ENCODE data around the gene C1orf52. TPM values are rescaled to one million over a fixed set of nuclear protein-coding genes. Genes with fewer than 3 reads are reported as not detected.

Gene C1orf52
- total RNA-seq, 1 experiment from 2014 or later: 44.5 TPM

GRCh38 chr1:85297855-85298629 lies 38.6 kb upstream of the C1orf52 start:
- Mint-ChIP-seq H3K4me3 (no peak overlapping the region), H3K27ac (no peak overlapping the region), H3K27me3 (ENCODE audit: low read depth) (peaks cover 3% of the 10 kb centered on the region; the same call in 1 of the 2 replicates), H3K36me3 (no peaks in the 10 kb centered on the region), H3K9me3 (no peaks in the 10 kb centered on the region), H3K4me1 (peaks cover 9% of the 10 kb centered on the region)
- CTCF ChIA-PET: interaction anchor here (1.3 to 1.4 kb wide), 2 partner anchors 10 to 39 kb away, joined by 5 to 6 read pairs; partner anchors contain the start of gene C1orf52
- DNase-seq (ENCODE audit: low spot score) (no peak), ATAC-seq (peak; percentile 43)
- POLR2A ChIA-PET: no interaction called here
- TF ChIP-seq GABPB1 (CRISPR knock-in tag; IDR thresholded peaks at IDR 0.05) (0 out of 2 replicates have a peak, but pooled peaks have one; percentile 10), ATF1 (CRISPR knock-in tag; IDR thresholded peaks at IDR 0.05) (no peak), ZBTB43 (CRISPR knock-in tag; IDR thresholded peaks at IDR 0.05) (no peak), ZNF671 (CRISPR knock-in tag; IDR thresholded peaks at IDR 0.05) (no peak)

DNA sequence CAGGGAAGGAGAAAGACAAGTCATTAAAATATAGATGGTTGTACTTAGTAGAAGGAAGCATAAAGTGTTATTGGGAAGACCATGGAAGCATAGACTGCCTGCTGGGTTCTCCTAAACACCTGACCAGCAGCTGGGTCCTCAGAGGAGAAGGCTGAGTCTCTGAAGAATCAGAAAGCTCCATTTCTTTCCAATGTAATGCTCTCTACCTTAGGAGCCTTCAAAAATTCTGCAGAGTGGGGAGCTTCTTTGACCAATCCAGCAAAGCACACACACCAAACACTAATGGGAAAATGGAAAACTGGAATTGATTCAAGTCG lies 38.0 kb upstream of the C1orf52 start:
- Mint-ChIP-seq H3K9me3 (no peaks in the 10 kb centered on the region), H3K4me3 (no peak overlapping the region), H3K27ac (no peak overlapping the region), H3K27me3 (ENCODE audit: low read depth) (no peaks in the 10 kb centered on the region; the same call in 1 of the 2 replicates), H3K36me3 (no peaks in the 10 kb centered on the region), H3K4me1 (peaks cover 9% of the 10 kb centered on the region)
- TF ChIP-seq CREB1 (CRISPR knock-in tag; IDR thresholded peaks at IDR 0.05) (no peak), ZNF232 (CRISPR knock-in tag; IDR thresholded peaks at IDR 0.05) (no peak), ZNF396 (CRISPR knock-in tag; IDR thresholded peaks at IDR 0.05; ENCODE audit: borderline replicate concordance) (no peak), JUN (CRISPR knock-in tag; IDR thresholded peaks at IDR 0.05) (no peak), JAZF1 (CRISPR knock-in tag; IDR thresholded peaks at IDR 0.05) (no peak)
- TF ChIP-seq, protein P1, sequence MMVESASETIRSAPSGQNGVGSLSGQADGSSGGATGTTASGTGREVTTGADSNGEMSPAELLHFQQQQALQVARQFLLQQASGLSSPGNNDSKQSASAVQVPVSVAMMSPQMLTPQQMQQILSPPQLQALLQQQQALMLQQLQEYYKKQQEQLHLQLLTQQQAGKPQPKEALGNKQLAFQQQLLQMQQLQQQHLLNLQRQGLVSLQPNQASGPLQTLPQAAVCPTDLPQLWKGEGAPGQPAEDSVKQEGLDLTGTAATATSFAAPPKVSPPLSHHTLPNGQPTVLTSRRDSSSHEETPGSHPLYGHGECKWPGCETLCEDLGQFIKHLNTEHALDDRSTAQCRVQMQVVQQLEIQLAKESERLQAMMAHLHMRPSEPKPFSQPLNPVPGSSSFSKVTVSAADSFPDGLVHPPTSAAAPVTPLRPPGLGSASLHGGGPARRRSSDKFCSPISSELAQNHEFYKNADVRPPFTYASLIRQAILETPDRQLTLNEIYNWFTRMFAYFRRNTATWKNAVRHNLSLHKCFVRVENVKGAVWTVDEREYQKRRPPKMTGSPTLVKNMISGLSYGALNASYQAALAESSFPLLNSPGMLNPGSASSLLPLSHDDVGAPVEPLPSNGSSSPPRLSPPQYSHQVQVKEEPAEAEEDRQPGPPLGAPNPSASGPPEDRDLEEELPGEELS (CRISPR knock-in tag; IDR thresholded peaks at IDR 0.05): no peak
- ChIA-PET CTCF (interaction anchor here (1.3 to 1.4 kb wide), 2 partner anchors 11 to 38 kb away, joined by 5 to 6 read pairs; partner anchors contain the start of gene C1orf52), POLR2A (no interaction called here)
- ATAC-seq: no peak
- no peak for DNase-seq (ENCODE audit: low spot score)

- no peaks in the 10 kb centered on the region; the same call in 1 of the 2 replicates for H3K27me3 Mint-ChIP-seq (ENCODE audit: low read depth)
- DNase-seq (ENCODE audit: low spot score): no peak
- POLR2A ChIA-PET: no interaction called here
- no peak overlapping the region for H3K4me3 Mint-ChIP-seq
- H3K4me1 Mint-ChIP-seq: peaks cover 9% of the 10 kb centered on the region
- TF ChIP-seq ZNF281 (CRISPR knock-in tag; IDR thresholded peaks at IDR 0.05) (no peak), AR (CRISPR knock-in tag; IDR thresholded peaks at IDR 0.05) (no peak), SP1 (CRISPR knock-in tag; conservative IDR thresholded peaks at IDR 0.05) (no peak), JUN (CRISPR knock-in tag; IDR thresholded peaks at IDR 0.05) (no peak), NR2C2 (CRISPR knock-in tag; IDR thresholded peaks at IDR 0.05) (no peak), ZNF423 (CRISPR knock-in tag; IDR thresholded peaks at IDR 0.05) (no peak), ZNF138 (CRISPR knock-in tag; conservative IDR thresholded peaks at IDR 0.05) (no peak), NFYB (CRISPR knock-in tag; conservative IDR thresholded peaks at IDR 0.05; ENCODE audit: low read depth) (no peak), NFATC4 (CRISPR knock-in tag; IDR thresholded peaks at IDR 0.05) (no peak)
- H3K27ac Mint-ChIP-seq: no peak overlapping the region
- CTCF ChIA-PET: interaction anchor here (1.3 to 1.4 kb wide), 2 partner anchors 11 to 37 kb away, joined by 5 to 6 read pairs; partner anchors contain the start of gene C1orf52
- no peak for ATAC-seq
- H3K36me3 Mint-ChIP-seq: no peaks in the 10 kb centered on the region
- no peaks in the 10 kb centered on the region for H3K9me3 Mint-ChIP-seq
Observed at GRCh38 chr1:85296980-85297379, 37.5 kb upstream of the C1orf52 start.
